ENCODE measurements around the gene SFSWAP.

SFSWAP gene

DNA sequence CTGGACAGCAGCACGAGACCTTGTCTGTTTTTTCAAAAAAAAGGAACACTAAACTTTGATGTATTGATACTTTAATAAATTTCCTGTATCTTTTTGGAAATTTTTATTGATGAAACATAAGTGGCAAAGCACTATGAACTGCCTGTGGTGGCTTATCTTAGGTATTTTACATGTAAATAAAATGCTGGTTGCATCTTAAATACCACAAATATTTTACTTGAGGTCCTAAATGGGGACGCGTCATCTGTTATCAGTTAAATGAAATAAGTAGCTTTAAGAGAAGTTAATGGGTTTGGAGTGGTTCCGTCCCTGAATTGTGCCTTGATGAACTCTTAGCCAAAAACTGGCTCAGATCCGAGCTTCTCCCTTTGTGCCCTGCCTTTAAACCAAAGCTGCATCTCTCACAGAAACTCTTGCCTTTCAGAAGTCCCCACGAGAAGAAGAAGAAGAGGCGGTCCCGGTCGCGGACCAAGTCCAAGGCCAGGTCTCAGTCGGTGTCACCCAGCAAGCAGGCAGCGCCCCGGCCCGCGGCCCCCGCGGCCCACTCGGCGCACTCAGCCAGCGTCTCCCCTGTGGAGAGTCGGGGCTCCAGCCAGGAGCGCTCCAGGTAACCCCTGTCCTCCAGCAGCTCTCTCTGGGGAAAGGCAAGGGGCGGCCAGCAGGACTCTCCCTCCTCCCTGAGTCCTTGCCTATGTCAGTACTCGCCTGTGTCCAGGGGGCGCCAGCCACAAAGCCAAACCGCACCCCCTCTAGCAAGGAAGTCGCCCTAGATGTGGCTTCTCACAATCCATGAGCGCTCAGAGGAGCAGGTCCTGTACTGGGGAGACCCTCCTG, 86.1 kb downstream of the SFSWAP start:
- Histone ChIP-seq H3K27ac (peak overlapping the region in 2 of 11 experiments; percentile 6 to 63; a peak in 3 of 22 replicates), H3K4me2 (peak overlapping the region in 9 of 11 experiments; percentile 55 to 95 (median 91); a peak in 17 of 22 replicates), H3K4me1 (peaks cover 29 to 89% (median 82%) of the 10 kb centered on the region in 10 experiments), H3K4me3 (no peak overlapping the region), H3K27me3 (no peaks in the 10 kb centered on the region), H3K9me3 (replicated peaks in 1 of 11) (no peaks in the 10 kb centered on the region), H3K36me3 (peaks cover 42 to 80% (median 68%) of the 10 kb centered on the region in 11 experiments), H3K9ac (peak overlapping the region in 2 of 11 experiments; percentile 10 to 28; a peak in 6 of 22 replicates), H4K20me1 (peaks cover 0 to 81% (median 32%) of the 10 kb centered on the region in 11 experiments; a peak in 14 of 22 replicates)
- no peak for TF ChIP-seq Cebpa-rat (IDR thresholded peaks at IDR 0.05)

DNA sequence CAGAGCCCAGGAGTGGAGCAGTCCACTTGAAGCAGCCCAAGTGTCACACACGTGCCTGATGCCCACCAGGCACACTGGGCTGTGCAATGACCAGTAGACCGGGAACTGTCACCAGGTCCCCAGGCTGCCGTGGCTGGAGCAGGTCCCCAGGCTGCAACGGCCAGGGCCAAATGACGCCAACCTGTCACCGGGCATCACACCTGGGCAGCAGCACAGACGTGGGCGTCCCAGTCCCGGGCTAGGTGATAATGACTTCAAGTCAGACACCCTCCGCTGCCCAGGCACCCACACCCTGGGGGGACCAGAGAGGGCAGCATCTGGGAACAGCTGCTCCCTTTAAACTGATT, 86.7 kb downstream of the SFSWAP start:
- Histone ChIP-seq H3K4me2 (peak overlapping the region in 8 of 11 experiments; percentile 79 to 95 (median 92); a peak in 16 of 22 replicates), H3K9ac (peak overlapping the region in 1 of 11 experiments; percentile 28; a peak in 3 of 22 replicates), H3K4me3 (no peak overlapping the region), H3K4me1 (peaks cover 29 to 94% (median 88%) of the 10 kb centered on the region in 10 experiments), H3K9me3 (replicated peaks in 1 of 11) (no peaks in the 10 kb centered on the region), H3K36me3 (peaks cover 41 to 80% (median 68%) of the 10 kb centered on the region in 11 experiments), H3K27me3 (no peaks in the 10 kb centered on the region), H4K20me1 (peaks cover 0 to 76% (median 32%) of the 10 kb centered on the region in 11 experiments; a peak in 14 of 22 replicates), H3K27ac (peak overlapping the region in 2 of 11 experiments; percentile 6 to 48; a peak in 2 of 22 replicates)
- TF ChIP-seq Cebpa-rat (IDR thresholded peaks at IDR 0.05) = no peak

DNA sequence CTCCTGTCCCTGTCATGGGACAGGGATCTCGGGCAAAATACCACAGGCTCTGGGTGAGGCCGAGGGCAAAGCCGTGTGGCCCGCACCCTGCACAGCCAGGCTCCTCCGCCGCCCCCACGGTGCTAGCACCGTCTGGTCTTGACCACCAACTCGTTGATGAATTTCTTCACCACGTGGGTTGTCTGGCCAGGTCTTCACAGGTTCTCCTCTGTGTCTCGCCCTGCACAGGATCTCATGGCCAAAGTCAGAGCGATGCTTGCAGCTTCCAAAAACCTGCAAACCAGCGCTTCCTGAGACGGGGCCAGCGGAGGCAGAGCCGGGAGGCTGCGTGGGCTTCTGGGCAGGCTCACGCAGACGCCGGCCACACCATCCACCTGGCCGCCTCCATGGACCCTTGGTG, 88.3 kb downstream of the SFSWAP start:
- TF ChIP-seq Cebpa-rat (IDR thresholded peaks at IDR 0.05) = no peak
- Histone ChIP-seq H3K27ac (peak overlapping the region in 5 of 11 experiments; percentile 51 to 83 (median 79); a peak in 7 of 22 replicates), H3K9ac (peak overlapping the region in 8 of 11 experiments; percentile 4 to 75 (median 44); a peak in 8 of 22 replicates), H3K4me3 (no peak overlapping the region; a peak in 1 of 20 replicates), H4K20me1 (peaks cover 0 to 62% (median 29%) of the 10 kb centered on the region in 11 experiments; a peak in 14 of 22 replicates), H3K9me3 (replicated peaks in 1 of 11) (no peaks in the 10 kb centered on the region), H3K27me3 (no peaks in the 10 kb centered on the region), H3K4me2 (peak overlapping the region; percentile 32 to 95 (median 88); a peak in 21 of 22 replicates), H3K36me3 (peaks cover 37 to 69% (median 54%) of the 10 kb centered on the region in 11 experiments), H3K4me1 (peaks cover 39 to 97% (median 91%) of the 10 kb centered on the region in 10 experiments)

DNA sequence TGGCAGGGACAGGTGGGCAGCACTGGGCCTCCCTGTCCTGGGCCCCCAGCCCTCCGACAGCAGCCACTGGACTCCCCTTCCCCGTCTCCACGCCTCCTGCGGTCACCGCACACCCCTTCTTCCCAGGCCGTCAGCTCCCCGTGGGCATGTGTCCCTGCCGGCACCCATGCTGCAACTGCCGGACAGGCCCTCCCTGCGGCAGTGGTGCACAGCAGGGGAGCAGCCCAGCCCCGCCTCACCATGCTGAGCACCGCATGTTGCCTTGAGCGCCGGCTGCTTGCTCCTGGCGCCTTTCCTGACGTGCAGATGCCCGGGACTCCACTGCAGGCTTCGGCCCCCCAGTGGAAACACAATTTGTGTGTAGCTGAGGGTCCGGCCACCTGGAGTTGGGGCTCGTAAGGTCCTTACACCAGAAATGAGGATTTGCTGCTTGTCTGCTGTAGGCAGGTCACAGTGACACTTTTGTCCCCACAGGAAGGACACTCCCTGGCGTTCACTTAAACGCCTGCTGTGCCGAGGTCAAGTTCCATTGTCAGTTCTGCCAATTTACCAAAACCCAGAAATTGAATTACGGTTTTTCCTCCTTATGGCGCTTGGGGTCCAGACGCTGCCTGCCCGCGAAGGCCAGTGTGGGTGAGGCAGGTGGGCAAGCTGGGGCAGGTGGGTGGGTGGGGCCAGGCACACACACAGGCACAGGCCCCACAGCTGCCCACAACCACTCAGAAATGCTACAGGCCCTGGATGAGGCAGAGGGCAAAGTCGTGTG, 89.1 kb downstream of the SFSWAP start:
- peaks cover 38 to 93% (median 89%) of the 10 kb centered on the region in 10 experiments for H3K4me1 ChIP-seq
- H3K9ac ChIP-seq = peak overlapping the region in 9 of 11 experiments; percentile 3 to 75 (median 53); a peak in 14 of 22 replicates
- H3K36me3 ChIP-seq = peaks cover 35 to 61% (median 49%) of the 10 kb centered on the region in 11 experiments
- H3K9me3 ChIP-seq (replicated peaks in 1 of 11) = peaks cover 0 to under 1% (median 0%) of the 10 kb centered on the region in 11 experiments; a peak in 1 of 22 replicates
- no peaks in the 10 kb centered on the region for H3K27me3 ChIP-seq
- H3K27ac ChIP-seq = peak overlapping the region in 9 of 11 experiments; percentile 9 to 83 (median 62); a peak in 16 of 22 replicates
- peaks cover 0 to 53% (median 23%) of the 10 kb centered on the region in 11 experiments; a peak in 14 of 22 replicates for H4K20me1 ChIP-seq
- H3K4me2 ChIP-seq = peak overlapping the region; percentile 53 to 95 (median 88)
- H3K4me3 ChIP-seq = peak overlapping the region in 5 of 10 experiments; percentile 1 to 19 (median 14); a peak in 4 of 20 replicates
- no peak for TF ChIP-seq Cebpa-rat (IDR thresholded peaks at IDR 0.05)

DNA sequence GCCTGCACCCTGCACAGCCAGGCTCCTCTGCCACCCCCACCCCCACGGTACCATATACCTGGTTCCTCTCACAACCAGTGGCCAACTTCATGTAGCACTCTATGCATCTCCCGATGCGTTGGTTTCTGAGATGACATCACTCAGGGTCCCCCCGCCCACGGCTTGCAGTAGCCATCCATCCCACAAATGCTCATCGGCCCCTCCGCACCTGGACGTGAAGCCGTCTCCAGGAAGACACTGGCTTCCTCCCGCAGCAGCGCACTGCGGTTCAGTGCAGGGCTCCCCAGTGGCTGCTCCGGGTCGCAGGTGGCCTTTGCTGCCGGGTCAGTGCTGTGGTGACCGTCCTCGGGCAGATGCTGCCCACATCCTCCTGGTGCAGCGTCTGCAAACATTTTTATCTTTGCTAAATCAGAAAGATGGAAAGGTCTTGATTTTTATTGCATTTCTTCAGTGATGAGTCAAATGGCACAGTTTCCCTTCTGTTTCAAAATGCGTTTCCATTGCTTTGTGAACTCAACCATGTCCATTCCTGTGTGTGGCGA, 89.8 kb downstream of the SFSWAP start:
- Histone ChIP-seq H3K4me2 (peak overlapping the region; percentile 53 to 95 (median 88)), H3K27me3 (no peaks in the 10 kb centered on the region), H4K20me1 (peaks cover 0 to 47% (median 17%) of the 10 kb centered on the region in 11 experiments; a peak in 12 of 22 replicates), H3K9me3 (replicated peaks in 1 of 11) (peaks cover 0 to 6% (median 0%) of the 10 kb centered on the region in 11 experiments; a peak in 2 of 22 replicates), H3K27ac (peak overlapping the region in 9 of 11 experiments; percentile 9 to 83 (median 62); a peak in 16 of 22 replicates), H3K4me1 (peaks cover 32 to 86% (median 82%) of the 10 kb centered on the region in 10 experiments), H3K4me3 (peak overlapping the region in 5 of 10 experiments; percentile 1 to 19 (median 14); a peak in 2 of 20 replicates), H3K9ac (peak overlapping the region in 8 of 11 experiments; percentile 27 to 75 (median 58); a peak in 15 of 22 replicates), H3K36me3 (peaks cover 35 to 56% (median 48%) of the 10 kb centered on the region in 11 experiments)
- TF ChIP-seq Cebpa-rat (IDR thresholded peaks at IDR 0.05) = peak in 2 of 11 experiments; percentile 72 to 73; a peak in 4 of 22 replicates

DNA sequence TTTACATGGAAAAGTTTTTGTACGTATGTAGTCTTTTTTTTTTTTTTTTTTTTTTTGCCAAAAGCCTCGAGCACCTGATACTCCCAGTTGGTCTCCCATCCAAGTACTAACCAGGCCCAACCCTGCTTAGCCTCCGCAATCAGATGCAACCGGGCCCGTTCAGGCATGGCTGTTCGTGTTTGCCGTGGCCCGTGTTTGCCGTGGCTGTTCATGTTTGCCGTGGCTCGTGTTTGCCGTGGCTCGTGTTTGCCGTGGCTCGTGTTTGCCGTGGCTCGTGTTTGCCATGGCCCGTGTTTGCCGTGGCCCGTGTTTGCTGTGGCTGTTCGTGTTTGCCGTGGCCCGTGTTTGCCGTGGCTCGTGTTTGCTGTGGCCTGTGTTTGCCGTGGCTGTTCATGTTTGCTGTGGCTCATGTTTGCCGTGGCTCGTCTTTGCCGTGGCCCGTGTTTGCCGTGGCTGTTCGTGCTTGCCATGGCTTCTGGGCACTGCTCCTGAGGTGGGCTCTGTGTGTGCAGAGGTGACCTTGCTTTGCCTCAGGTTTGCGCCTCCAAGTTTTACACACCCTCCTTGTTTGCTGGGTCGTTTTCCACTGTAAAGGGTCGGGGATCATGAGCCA, 90.5 kb downstream of the SFSWAP start:
- peaks cover 35 to 53% (median 46%) of the 10 kb centered on the region in 11 experiments for H3K36me3 ChIP-seq
- peak overlapping the region in 8 of 11 experiments; percentile 31 to 83 (median 69); a peak in 15 of 22 replicates for H3K27ac ChIP-seq
- H3K27me3 ChIP-seq = no peaks in the 10 kb centered on the region
- H3K4me2 ChIP-seq = peak overlapping the region in 8 of 11 experiments; percentile 79 to 95 (median 92); a peak in 16 of 22 replicates
- no peak overlapping the region for H3K4me3 ChIP-seq
- H4K20me1 ChIP-seq = peaks cover 0 to 42% (median 17%) of the 10 kb centered on the region in 11 experiments; a peak in 10 of 22 replicates
- peaks cover 31 to 81% (median 76%) of the 10 kb centered on the region in 10 experiments for H3K4me1 ChIP-seq
- no peak for TF ChIP-seq Cebpa-rat (IDR thresholded peaks at IDR 0.05)
- H3K9me3 ChIP-seq (replicated peaks in 1 of 11) = peaks cover 0 to 6% (median 0%) of the 10 kb centered on the region in 11 experiments; a peak in 2 of 22 replicates
- H3K9ac ChIP-seq = peak overlapping the region in 5 of 11 experiments; percentile 42 to 75 (median 56); a peak in 8 of 22 replicates

DNA sequence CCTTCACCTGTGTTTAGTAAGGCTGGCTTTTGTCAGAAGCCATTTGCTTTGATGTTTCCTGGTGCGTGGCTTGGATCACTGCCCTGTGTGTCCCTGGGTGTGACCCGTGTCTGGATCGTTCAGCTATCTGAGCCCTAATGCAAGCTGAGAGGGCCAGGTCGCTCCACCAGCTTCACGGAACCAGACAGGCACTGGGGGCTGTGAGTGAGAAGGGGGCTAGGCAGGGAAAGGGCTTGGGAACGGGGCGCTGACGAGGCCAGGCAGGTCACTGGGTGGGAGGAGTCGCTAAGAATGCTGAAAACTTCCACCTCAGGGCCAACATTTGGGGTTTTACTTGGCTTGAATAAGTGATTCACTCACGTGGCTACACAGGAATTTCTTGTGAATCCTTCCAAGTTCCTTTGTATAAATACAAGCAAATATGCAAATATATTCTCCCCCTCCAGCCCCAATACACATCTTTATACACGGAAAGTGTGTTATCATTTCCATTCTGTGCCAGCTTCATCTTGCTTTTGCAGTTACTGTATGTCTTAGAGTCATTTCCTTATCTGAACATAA, 93.2 kb downstream of the SFSWAP start:
- no peaks in the 10 kb centered on the region for H3K27me3 ChIP-seq
- H3K4me1 ChIP-seq = peaks cover 30 to 65% (median 60%) of the 10 kb centered on the region in 10 experiments
- no peak overlapping the region for H3K4me3 ChIP-seq
- H3K9ac ChIP-seq = peak overlapping the region in 7 of 11 experiments; percentile 2 to 45 (median 33); a peak in 7 of 22 replicates
- peaks cover 3 to 11% (median 5%) of the 10 kb centered on the region in 11 experiments; a peak in 14 of 22 replicates for H3K9me3 ChIP-seq (replicated peaks in 1 of 11)
- peaks cover 0 to 18% (median 11%) of the 10 kb centered on the region in 11 experiments; a peak in 10 of 22 replicates for H4K20me1 ChIP-seq
- H3K4me2 ChIP-seq = peak overlapping the region; percentile 35 to 77 (median 61)
- H3K36me3 ChIP-seq = peaks cover 15 to 27% (median 23%) of the 10 kb centered on the region in 11 experiments; a peak in 21 of 22 replicates
- peak overlapping the region in 9 of 11 experiments; percentile 34 to 68 (median 58); a peak in 16 of 22 replicates for H3K27ac ChIP-seq
- TF ChIP-seq Cebpa-rat (IDR thresholded peaks at IDR 0.05) = no peak
